ENCODE data around the gene SMTN.
"Not testable (repeated sequence)": the region's sequence is repeated elsewhere in the genome, so short reads cannot be mapped to it uniquely, and the experiment has no call there.

The SMTN gene

DNA sequence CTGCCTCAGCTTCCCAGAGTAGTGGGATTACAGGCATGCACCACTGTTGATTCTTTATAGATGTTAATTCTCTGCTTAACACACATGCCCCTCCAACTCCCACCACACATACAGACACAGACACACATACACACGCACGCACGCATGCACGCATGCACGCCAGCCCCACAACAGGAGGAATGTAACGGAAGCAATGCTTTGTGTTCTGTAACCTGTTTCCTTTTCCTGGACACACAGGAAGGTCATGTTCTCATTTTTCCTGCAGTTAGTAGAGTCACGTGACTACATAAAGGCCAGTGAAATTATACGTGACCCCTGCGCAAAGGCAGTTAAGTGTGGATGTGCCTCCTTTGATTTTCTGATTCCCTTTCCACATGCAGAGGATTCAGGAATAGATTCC lies 8.0 kb upstream of the SMTN start:
- not testable (repeated sequence) for DNase-seq (ENCODE audit: low read depth)

- DNase-seq (ENCODE audit: low read depth), result not testable (repeated sequence)
Measured at GRCh38 chr22:31073545-31074145, 7.5 kb upstream of the SMTN start.

- DNase-seq (ENCODE audit: low read depth), result no peak
Measured at GRCh38 chr22:31075961-31076360, 5.2 kb upstream of the SMTN start.

GRCh38 chr22:31077681-31078080 lies 3.4 kb upstream of the SMTN start:
- DNase-seq (ENCODE audit: low read depth), result no peak

DNA sequence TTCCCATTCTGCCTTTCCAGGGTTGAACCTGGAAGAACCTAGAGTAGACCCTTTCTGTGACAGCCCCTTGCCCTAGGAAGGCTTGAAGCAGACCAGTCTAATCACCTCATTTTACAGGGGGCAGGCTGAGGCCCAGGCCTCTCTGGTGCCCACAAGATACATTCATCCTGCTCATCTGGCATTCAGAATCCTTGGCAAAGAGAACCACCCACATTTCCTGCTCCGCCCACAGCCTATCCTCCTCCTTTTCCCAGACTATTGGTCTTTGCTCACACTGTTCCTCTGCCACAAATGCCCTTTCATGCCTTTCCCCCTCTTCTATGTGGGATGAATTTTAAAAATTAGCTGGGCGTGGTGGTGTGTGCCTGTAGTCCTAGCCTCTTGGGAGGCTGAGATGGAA lies 2.7 kb upstream of the SMTN start:
- not testable (repeated sequence) for DNase-seq (ENCODE audit: low read depth)

DNA sequence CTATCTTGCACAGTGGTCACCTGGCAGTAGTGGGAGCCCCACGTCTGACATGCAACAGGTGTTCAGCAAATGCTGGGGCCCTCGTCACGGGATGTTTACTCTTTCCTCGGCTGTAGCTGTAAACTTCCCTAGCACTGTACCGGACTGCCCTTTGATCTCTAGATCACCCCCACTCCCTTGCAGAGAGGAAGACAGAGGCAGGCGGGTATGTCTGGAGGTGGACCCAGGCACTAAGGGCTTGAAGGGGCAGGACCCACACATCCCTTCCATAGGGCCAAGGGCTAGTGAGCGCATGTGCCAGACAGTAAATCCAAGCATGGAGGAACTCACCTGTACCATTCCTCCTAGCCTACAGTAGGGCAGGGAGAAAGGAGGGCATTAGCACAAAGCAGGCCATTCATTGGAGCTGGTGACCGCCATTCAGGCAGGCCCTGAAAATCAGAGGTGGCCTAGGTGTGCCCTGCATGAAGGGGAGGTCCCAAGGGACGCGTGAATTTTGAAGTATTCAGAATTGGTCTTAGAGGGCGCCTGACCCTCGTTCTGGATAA lies 1.9 kb upstream of the SMTN start:
- no peak for DNase-seq (ENCODE audit: low read depth)

- no peak for DNase-seq (ENCODE audit: low read depth)
Measured at GRCh38 chr22:31080164-31080847, 812 bp upstream of the SMTN start.

- DNase-seq (ENCODE audit: low read depth), result no peak
Measured at GRCh38 chr22:31081963-31082605, 966 bp downstream of the SMTN start.

- no peak for DNase-seq (ENCODE audit: low read depth)
Measured at GRCh38 chr22:31082606-31083376, 1.7 kb downstream of the SMTN start.

GRCh38 chr22:31083377-31083768 lies 2.3 kb downstream of the SMTN start:
- DNase-seq (ENCODE audit: low read depth), result no peak

GRCh38 chr22:31083923-31084810 lies 3.0 kb downstream of the SMTN start:
- no peak for DNase-seq (ENCODE audit: low read depth)

DNA sequence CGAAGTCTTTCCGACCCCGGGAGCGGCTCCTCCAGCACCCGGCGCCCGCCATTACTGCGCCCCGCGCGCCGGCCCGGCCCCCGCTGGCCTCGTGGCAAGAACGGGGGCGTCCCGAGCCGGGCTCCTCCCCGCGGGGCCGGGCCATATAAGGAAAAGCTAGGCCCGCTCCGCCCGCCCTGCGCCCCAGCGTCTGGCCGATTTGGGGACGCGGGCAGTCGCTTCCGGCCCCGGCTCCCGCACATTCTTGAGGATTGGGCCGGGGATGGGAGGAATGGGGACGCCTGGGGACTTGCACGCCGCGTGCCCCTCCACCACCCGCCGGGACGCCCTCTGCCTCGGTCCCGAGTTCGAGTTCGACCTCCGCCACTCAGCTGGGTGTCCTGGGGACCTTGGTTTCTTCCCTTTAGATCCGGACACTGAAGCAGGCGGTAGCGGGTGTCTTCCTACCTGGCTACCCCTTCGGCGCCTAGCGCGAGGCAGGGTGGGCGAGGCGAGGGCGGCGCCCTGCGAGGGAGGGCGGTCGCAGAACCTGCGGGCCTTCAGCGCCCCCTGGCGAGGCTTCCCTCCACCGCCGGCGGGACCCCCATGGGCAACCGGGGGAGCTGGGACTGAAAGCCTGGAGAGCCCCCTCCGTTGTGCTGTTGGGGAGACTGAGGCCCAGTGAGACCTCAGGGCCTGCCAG lies 3.8 kb downstream of the SMTN start:
- peak; percentile 74 for DNase-seq (ENCODE audit: low read depth)

DNA sequence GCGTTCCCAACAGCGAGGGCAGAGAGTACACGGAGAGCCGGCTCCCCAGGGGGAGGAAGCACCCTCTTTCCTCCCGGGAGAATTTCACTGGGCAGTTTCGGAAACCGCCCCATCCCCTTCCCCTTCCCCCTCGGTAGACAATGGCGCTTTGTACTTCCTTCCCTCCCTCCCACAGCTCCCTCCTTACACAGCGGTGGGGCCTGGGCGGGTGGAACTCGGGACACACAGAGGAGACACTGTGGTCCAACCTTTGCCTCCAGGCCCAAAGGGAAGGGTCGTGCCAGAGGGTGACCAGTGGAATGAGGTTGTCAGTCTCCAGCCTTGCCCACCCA lies 4.3 kb downstream of the SMTN start:
- DNase-seq (ENCODE audit: low read depth), result no peak

GRCh38 chr22:31085928-31086327 lies 4.8 kb downstream of the SMTN start:
- DNase-seq (ENCODE audit: low read depth), result no peak

GRCh38 chr22:31086703-31087330 lies 5.7 kb downstream of the SMTN start:
- DNase-seq (ENCODE audit: low read depth), result no peak

- DNase-seq (ENCODE audit: low read depth), result no peak
Measured at GRCh38 chr22:31087744-31088215, 6.7 kb downstream of the SMTN start.

- DNase-seq (ENCODE audit: low read depth), result no peak
Measured at GRCh38 chr22:31088233-31088986, 7.3 kb downstream of the SMTN start.

DNA sequence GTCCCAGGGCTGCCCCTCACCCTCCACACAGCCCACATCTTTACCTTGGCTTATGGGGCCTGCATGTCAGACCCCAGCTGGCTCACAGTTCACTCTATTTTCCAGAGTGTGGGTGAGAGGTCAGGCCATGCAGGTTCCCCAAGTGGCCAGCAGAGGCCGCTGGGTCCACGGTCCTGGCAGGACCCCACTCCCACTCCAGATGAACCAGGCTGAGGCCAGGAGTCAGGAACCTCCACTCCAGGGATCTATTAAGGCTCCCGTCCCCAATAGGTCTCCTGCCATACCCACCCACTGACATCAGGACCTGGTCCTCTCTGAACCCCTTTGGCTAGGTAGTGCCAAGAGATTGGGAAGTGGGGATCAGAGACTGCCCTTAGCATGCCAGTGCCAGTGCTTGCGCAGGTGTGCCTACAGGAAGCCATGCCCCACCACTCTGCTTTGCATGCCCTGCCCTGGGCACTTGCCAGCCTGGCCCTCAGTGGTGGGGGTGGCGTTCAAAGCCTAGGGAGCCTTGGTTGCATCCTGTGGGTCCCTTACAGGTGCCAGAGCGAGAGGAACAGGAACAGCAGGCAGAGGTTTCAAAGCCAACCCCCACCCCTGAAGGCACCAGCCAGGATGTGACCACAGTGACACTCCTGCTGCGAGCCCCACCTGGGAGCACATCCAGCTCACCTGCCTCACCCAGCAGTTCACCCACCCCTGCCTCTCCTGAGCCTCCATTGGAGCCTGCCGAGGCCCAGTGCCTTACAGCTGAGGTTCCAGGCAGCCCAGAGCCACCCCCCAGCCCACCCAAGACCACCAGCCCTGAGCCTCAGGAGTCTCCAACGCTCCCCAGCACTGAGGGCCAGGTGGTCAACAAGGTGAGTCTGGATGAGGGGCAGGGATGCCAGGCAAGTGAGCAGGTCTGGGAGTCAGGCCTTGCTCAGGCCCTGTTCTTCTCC lies 8.3 kb downstream of the SMTN start:
- no peak for DNase-seq (ENCODE audit: low read depth)
